ENCODE measurements around the gene PLAA. TPM values are rescaled to one million over a fixed set of nuclear protein-coding genes. Genes with fewer than 3 reads are reported as not detected.

The PLAA gene
- 10 to 100 TPM; 24.2 to 38.5 (median 33.8) TPM for polyA plus RNA-seq (ENCODE audit: insufficient read depth in 1 of 5, insufficient read length in 5 of 5, low replicate concordance in 1 of 5)
- long read RNA-seq, donor 1, full-length matches to known transcripts = 6 of 11 reads
- long read RNA-seq, donor 1, partial matches to known transcripts = 5 of 11 reads
- long read RNA-seq, donor 1, other reads (novel, unspliced or antisense) = 0 of 11 reads
- long read RNA-seq, donor 2, full-length matches to known transcripts = 1 of 1 reads
- long read RNA-seq, donor 2, partial matches to known transcripts = 0 of 1 reads
- long read RNA-seq, donor 2, other reads (novel, unspliced or antisense) = 0 of 1 reads
- long read RNA-seq, donor 3, partial matches to known transcripts = 0 of 1 reads
- long read RNA-seq, donor 3, other reads (novel, unspliced or antisense) = 0 of 1 reads
- long read RNA-seq, donor 4, full-length matches to known transcripts = 3 of 3 reads
- long read RNA-seq, donor 4, partial matches to known transcripts = 0 of 3 reads
- long read RNA-seq, donor 4, other reads (novel, unspliced or antisense) = 0 of 3 reads
- long read RNA-seq, donor 5, full-length matches to known transcripts = 5 of 5 reads
- long read RNA-seq, donor 5, partial matches to known transcripts = 0 of 5 reads
- long read RNA-seq, donor 5, other reads (novel, unspliced or antisense) = 0 of 5 reads
- long read RNA-seq, donor 6, full-length matches to known transcripts = 7 of 27 reads
- long read RNA-seq, donor 6, partial matches to known transcripts = 6 of 27 reads
- long read RNA-seq, donor 6, other reads (novel, unspliced or antisense) = 14 of 27 reads
- long read RNA-seq, donor 7, full-length matches to known transcripts = 5 of 5 reads
- long read RNA-seq, donor 7, partial matches to known transcripts = 0 of 5 reads
- long read RNA-seq, donor 7, other reads (novel, unspliced or antisense) = 0 of 5 reads
- long read RNA-seq, donor 8, full-length matches to known transcripts = 3 of 3 reads
- long read RNA-seq, donor 8, partial matches to known transcripts = 0 of 3 reads
- long read RNA-seq, donor 8, other reads (novel, unspliced or antisense) = 0 of 3 reads

- peak; percentile 92 to 93 for DNase-seq
These were observed at the start of gene PLAA for GRCh38 chr9:26946753-26947727. Gene PLAA (minus strand): TSS chr9:26947242. CDS start chr9:26947045, 197 bp downstream.

GRCh38 chr9:26995810-26996209 is 48.8 kb upstream of the PLAA start:
- no peak for DNase-seq

GRCh38 chr9:26983340-26983739 is 36.3 kb upstream of the PLAA start:
- no peak for DNase-seq

GRCh38 chr9:26975728-26976707 is 29.0 kb upstream of the PLAA start:
- DNase-seq = no peak

- no peak for DNase-seq
These were observed 27.9 kb upstream of the PLAA start for GRCh38 chr9:26974927-26975326.

- DNase-seq = no peak
These were observed 26.9 kb upstream of the PLAA start for GRCh38 chr9:26973989-26974388.

- DNase-seq = no peak
These were observed 24.7 kb upstream of the PLAA start for GRCh38 chr9:26971721-26972120.

- no peak for DNase-seq
These were observed 9.8 kb upstream of the PLAA start for GRCh38 chr9:26956860-26957233.

GRCh38 chr9:26955921-26956859 is 9.1 kb upstream of the PLAA start, which contains the start of gene IFT74:
Gene IFT74 (plus strand): TSS chr9:26956412. CDS start chr9:26961968, 5,556 bp downstream.
- DNase-seq = peak; percentile 97 to 98

GRCh38 chr9:26955222-26955903 is 8.3 kb upstream of the PLAA start:
- DNase-seq = peak in 1 of 2 donors; percentile 28

- no peak for DNase-seq
These were observed 7.0 kb upstream of the PLAA start for GRCh38 chr9:26954050-26954508.

GRCh38 chr9:26951794-26952193 is 4.8 kb upstream of the PLAA start:
- DNase-seq = no peak

GRCh38 chr9:26950521-26950920 is 3.5 kb upstream of the PLAA start:
- DNase-seq = no peak

GRCh38 chr9:26949637-26950069 is 2.6 kb upstream of the PLAA start:
- no peak for DNase-seq

- no peak for DNase-seq
These were observed 694 bp upstream of the PLAA start for GRCh38 chr9:26947736-26948135.

GRCh38 chr9:26945591-26945990 is 1.5 kb downstream of the PLAA start:
- no peak for DNase-seq

- DNase-seq = no peak
These were observed 6.3 kb downstream of the PLAA start for GRCh38 chr9:26940779-26941178.

All from right lung (tissue), 10 donors.